Anterior cingulate cortex (tissue), 58 donors: ENCODE data around the gene DPH3.

Experiments used
- DNase-seq, 58 donors: peaks; one replicate each; lab custom pipeline; 2025; lab: John Stamatoyannopoulos, UW

Gene DPH3

GRCh38 chr3:16239086-16239770, 25.5 kb downstream of the DPH3 start:
- peak in 2 of 58 donors; percentile 3 to 6 for DNase-seq

- DNase-seq, result no peak
These were observed 27.8 kb downstream of the DPH3 start for GRCh38 chr3:16236856-16237393.

- DNase-seq, result no peak
These were observed 28.6 kb downstream of the DPH3 start for GRCh38 chr3:16236030-16236639.

GRCh38 chr3:16234281-16234680, 30.5 kb downstream of the DPH3 start:
- no peak for DNase-seq

GRCh38 chr3:16233806-16234205, 30.9 kb downstream of the DPH3 start:
- no peak for DNase-seq

GRCh38 chr3:16231983-16232382, 32.8 kb downstream of the DPH3 start:
- DNase-seq, result no peak

GRCh38 chr3:16229681-16230080, 35.1 kb downstream of the DPH3 start:
- DNase-seq, result no peak

GRCh38 chr3:16227566-16227965, 37.2 kb downstream of the DPH3 start:
- peak in 1 of 58 donors; percentile 42 for DNase-seq

GRCh38 chr3:16224325-16224724, 40.4 kb downstream of the DPH3 start:
- DNase-seq, result no peak

- no peak for DNase-seq
These were observed 42.2 kb downstream of the DPH3 start for GRCh38 chr3:16222547-16222946.

- no peak for DNase-seq
These were observed 42.8 kb downstream of the DPH3 start for GRCh38 chr3:16221990-16222389.

GRCh38 chr3:16219777-16220176, 45.0 kb downstream of the DPH3 start:
- DNase-seq, result no peak

- DNase-seq, result no peak
These were observed 48.3 kb downstream of the DPH3 start for GRCh38 chr3:16216373-16216935.

GRCh38 chr3:16214366-16214765, 50.4 kb downstream of the DPH3 start:
- DNase-seq, result no peak

- no peak for DNase-seq
These were observed 53.4 kb downstream of the DPH3 start for GRCh38 chr3:16211176-16211904.
